HEK293T (cell line): Measurements from ENCODE around the gene BRPF1.

ENCODE experiments used
- CTCF ChIA-PET: fragments of 350-600 bp; formaldehyde crosslinking; extraction: SDS; loops from one replicate; lab custom pipeline; 2021; ENCODE audit warnings: antibody characterized with exemption, inconsistent platforms; lab: Yijun Ruan, JAX
- POLR2A ChIA-PET: fragments of 350-600 bp; formaldehyde crosslinking; extraction: SDS; loops from one replicate; lab custom pipeline; 2020; ENCODE audit warnings: antibody characterized with exemption, inconsistent platforms; lab: Yijun Ruan, JAX
- DNase-seq: peaks from one replicate; pipeline ENCODE4 v3.0.0; 2012; ENCODE audit warnings: mixed read lengths; ENCODE audit errors: extremely low spot score
- ARNT ChIP-seq: fragments of 450-650 bp; IDR thresholded peaks from 2 replicates; pipeline ENCODE4 v1.6.1; 2017; ENCODE audit warnings: mild to moderate bottlenecking
- BHLHE40 ChIP-seq: fragments of 450-650 bp; IDR thresholded peaks from 2 replicates; pipeline ENCODE4 v1.6.1; 2016; ENCODE audit warnings: mild to moderate bottlenecking, moderate library complexity, borderline replicate concordance
- CTBP1 ChIP-seq: fragments of 450-650 bp; IDR thresholded peaks from 2 replicates; pipeline ENCODE4 v1.6.1; 2016; ENCODE audit warnings: borderline replicate concordance
- ELF4 ChIP-seq: fragments of 450-650 bp; IDR thresholded peaks from 2 replicates; pipeline ENCODE4 v1.6.1; 2017; ENCODE audit warnings: antibody characterized with exemption
- FOXA1 ChIP-seq: fragments of 450-650 bp; IDR thresholded peaks from 2 replicates; pipeline ENCODE4 v1.6.1; 2016; ENCODE audit warnings: mild to moderate bottlenecking
- FOXK2 ChIP-seq: fragments of 450-650 bp; IDR thresholded peaks from 2 replicates; pipeline ENCODE4 v1.6.1; 2016; ENCODE audit warnings: mild to moderate bottlenecking
- FOXM1 ChIP-seq: fragments of 450-650 bp; IDR thresholded peaks from 2 replicates; pipeline ENCODE4 v1.6.1; 2017; ENCODE audit warnings: mild to moderate bottlenecking, borderline replicate concordance
- HDGF ChIP-seq: fragments of 450-650 bp; IDR thresholded peaks from 2 replicates; pipeline ENCODE4 v1.6.1; 2017; ENCODE audit warnings: antibody characterized with exemption, borderline replicate concordance
- L3MBTL2 ChIP-seq: fragments of 450-650 bp; conservative IDR thresholded peaks from 2 replicates; pipeline ENCODE4 v1.6.1; 2016; ENCODE audit warnings: mild to moderate bottlenecking
- LEF1 ChIP-seq: fragments of 450-650 bp; IDR thresholded peaks from 2 replicates; pipeline ENCODE4 v1.6.1; 2017; ENCODE audit warnings: mild to moderate bottlenecking, borderline replicate concordance
- NFRKB ChIP-seq: fragments of 450-650 bp; IDR thresholded peaks from 2 replicates; pipeline ENCODE4 v1.6.1; 2016; ENCODE audit warnings: mild to moderate bottlenecking, moderate library complexity
- SP1 ChIP-seq: fragments of 450-650 bp; IDR thresholded peaks from 2 replicates; pipeline ENCODE4 v1.6.1; 2017
- SUZ12 ChIP-seq: fragments of 450-650 bp; IDR thresholded peaks from 2 replicates; pipeline ENCODE4 v1.6.1; 2016; ENCODE audit warnings: mild to moderate bottlenecking
- TARDBP ChIP-seq: fragments of 450-650 bp; IDR thresholded peaks from 2 replicates; pipeline ENCODE4 v1.6.1; 2016
- ZNF384 ChIP-seq: fragments of 450-650 bp; IDR thresholded peaks from 2 replicates; pipeline ENCODE4 v1.6.1; 2016
- TF ChIP-seq, protein P1 (sequence below): fragments of 450-650 bp; IDR thresholded peaks from 2 replicates; pipeline ENCODE4 v1.6.1; 2016

Gene BRPF1

DNA sequence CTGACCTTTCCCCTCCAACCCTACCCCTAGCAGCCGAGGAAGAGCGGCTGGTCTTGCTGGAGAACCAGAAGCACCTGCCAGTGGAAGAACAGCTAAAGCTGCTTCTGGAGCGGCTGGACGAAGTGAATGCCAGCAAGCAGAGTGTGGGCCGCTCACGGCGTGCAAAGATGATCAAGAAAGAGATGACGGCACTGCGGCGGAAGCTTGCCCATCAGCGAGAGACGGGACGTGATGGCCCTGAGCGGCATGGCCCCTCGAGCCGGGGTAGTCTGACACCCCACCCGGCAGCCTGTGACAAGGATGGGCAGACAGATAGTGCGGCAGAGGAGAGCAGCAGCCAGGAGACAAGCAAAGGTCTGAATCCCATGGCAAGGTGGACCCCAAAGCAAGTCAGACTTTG, 12.0 kb downstream of the BRPF1 start:
- no peak for DNase-seq
- POLR2A ChIA-PET: no interaction called here
- no peak for TF ChIP-seq LEF1
- CTCF ChIA-PET: no interaction called here

DNA sequence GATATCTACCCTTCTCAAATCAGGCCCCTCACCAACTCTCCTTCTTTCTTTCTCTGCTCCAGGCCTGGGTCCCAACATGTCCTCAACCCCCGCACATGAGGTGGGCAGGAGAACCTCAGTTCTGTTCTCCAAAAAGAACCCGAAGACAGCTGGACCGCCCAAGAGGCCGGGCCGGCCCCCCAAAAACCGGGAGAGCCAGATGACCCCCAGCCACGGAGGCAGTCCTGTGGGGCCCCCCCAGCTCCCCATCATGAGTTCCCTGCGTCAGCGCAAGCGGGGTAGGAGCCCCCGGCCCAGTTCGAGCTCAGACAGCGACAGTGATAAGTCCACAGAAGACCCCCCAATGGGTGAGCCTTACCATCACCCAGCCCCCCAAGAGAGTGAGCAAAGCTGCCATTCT, 12.6 kb downstream of the BRPF1 start:
- ChIA-PET POLR2A (no interaction called here), CTCF (no interaction called here)
- TF ChIP-seq FOXM1: no peak
- no peak for TF ChIP-seq ARNT
- TF ChIP-seq ELF4: no peak
- no peak for TF ChIP-seq FOXA1
- TF ChIP-seq LEF1: no peak
- TF ChIP-seq FOXK2: no peak
- no peak for TF ChIP-seq L3MBTL2
- TF ChIP-seq CTBP1: no peak
- no peak for TF ChIP-seq HDGF
- no peak for TF ChIP-seq BHLHE40
- TF ChIP-seq ZNF384: no peak
- TF ChIP-seq, protein P1, sequence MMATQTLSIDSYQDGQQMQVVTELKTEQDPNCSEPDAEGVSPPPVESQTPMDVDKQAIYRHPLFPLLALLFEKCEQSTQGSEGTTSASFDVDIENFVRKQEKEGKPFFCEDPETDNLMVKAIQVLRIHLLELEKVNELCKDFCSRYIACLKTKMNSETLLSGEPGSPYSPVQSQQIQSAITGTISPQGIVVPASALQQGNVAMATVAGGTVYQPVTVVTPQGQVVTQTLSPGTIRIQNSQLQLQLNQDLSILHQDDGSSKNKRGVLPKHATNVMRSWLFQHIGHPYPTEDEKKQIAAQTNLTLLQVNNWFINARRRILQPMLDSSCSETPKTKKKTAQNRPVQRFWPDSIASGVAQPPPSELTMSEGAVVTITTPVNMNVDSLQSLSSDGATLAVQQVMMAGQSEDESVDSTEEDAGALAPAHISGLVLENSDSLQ: no peak
- no peak for TF ChIP-seq TARDBP
- TF ChIP-seq SP1: no peak
- no peak for TF ChIP-seq SUZ12
- TF ChIP-seq NFRKB: no peak
- no peak for DNase-seq

DNA sequence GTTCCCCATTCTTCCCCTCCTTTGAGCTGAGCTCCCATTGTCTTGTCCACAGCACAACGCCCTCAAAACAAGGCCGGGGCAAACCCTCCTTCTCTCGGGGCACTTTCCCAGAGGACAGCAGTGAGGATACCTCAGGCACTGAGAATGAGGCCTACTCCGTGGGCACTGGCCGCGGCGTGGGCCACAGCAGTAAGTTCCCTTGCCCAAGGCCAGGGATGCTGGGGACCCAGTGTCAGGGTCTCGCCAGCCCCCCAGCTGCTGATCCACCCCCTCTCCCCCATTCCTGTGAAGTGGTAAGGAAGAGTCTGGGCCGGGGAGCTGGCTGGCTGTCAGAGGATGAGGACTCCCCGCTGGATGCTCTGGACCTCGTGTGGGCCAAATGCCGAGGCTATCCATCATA, 14.0 kb downstream of the BRPF1 start:
- TF ChIP-seq FOXA1 (no peak), SUZ12 (no peak), BHLHE40 (no peak), TARDBP (no peak), ARNT (no peak), SP1 (no peak), LEF1 (no peak), ELF4 (no peak), ZNF384 (no peak), CTBP1 (no peak)
- TF ChIP-seq, protein P1: no peak
- no peak for DNase-seq
- ChIA-PET POLR2A (no interaction called here), CTCF (interaction anchor here (1.0 kb wide), 1 partner anchor 9 kb away, joined by 3 read pairs; no protein-coding TSS in a partner anchor)

DNA sequence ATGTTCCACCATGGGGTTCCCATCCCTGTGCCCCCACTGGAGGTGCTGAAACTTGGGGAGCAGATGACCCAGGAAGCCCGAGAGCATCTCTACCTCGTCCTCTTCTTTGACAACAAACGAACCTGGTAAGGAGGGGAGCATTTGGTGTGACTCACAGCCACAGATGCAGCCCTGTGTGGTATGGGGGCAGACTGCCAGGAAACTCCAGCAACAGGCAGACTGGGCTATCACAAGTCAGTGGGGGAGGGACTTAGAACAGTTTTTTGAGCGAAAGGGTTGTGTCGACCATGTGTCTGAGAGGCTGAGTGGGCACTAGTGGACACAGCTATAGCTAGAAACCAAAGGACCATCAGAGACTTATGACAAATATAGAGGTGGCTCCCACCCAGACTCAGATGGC, 14.8 kb downstream of the BRPF1 start:
- POLR2A ChIA-PET: no interaction called here
- no peak for DNase-seq
- CTCF ChIA-PET: no interaction called here
- TF ChIP-seq ZNF384 (no peak), ARNT (no peak), SP1 (no peak), FOXA1 (no peak), CTBP1 (no peak), HDGF (no peak), TARDBP (no peak), FOXM1 (no peak), BHLHE40 (no peak), SUZ12 (no peak), ELF4 (no peak), L3MBTL2 (no peak), NFRKB (no peak), LEF1 (no peak)
- TF ChIP-seq, protein P1: no peak

DNA sequence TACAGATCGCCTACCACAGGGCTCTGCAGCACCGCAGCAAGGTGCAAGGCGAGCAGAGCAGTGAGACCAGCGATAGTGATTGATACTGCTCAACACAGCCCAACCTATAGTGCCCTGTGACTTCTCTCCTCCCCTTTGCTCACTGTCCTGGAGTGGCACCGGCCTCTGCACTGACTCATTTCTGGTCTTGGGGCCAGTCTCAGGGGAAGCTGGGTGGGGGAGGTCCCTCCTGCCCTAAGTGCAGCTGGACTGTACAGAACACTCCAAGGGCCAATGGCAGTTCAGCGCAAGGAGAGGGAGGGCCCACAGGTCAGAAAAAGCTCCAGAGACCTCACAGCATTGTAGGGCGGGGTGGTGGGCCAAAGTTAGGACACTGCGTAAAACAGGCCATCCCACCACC, 15.7 kb downstream of the BRPF1 start:
- TF ChIP-seq HDGF (no peak), TARDBP (no peak), BHLHE40 (no peak), ARNT (no peak), SP1 (no peak), FOXK2 (no peak), FOXA1 (no peak), L3MBTL2 (no peak), SUZ12 (no peak), FOXM1 (no peak), ZNF384 (no peak), NFRKB (no peak), LEF1 (no peak), ELF4 (no peak), CTBP1 (no peak)
- TF ChIP-seq, protein P1: no peak
- DNase-seq: no peak
- CTCF ChIA-PET: no interaction called here
- POLR2A ChIA-PET: no interaction called here

DNA sequence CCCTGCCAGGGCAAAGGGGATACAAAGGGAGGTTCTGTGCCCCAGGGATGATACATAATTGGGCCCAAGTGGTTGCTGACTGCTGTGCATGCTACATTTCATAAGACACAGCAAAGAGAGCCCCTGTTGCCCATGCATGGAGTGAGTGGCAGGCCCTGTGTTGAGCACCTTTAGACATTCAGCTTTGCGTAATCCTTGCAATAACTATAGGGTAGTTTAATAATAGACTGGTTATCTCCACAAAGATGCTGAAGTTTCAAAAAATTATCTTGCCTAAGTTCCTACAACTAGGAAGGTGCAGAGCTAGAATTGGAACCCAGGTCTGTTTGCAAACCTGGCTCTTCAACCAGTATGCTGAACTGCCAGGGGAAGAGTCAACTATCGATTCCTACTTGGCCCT, 16.5 kb downstream of the BRPF1 start:
- no peak for TF ChIP-seq L3MBTL2
- no peak for TF ChIP-seq FOXM1
- TF ChIP-seq, protein P1: no peak
- no peak for TF ChIP-seq FOXK2
- TF ChIP-seq ELF4: no peak
- TF ChIP-seq TARDBP: no peak
- no peak for TF ChIP-seq ARNT
- no peak for TF ChIP-seq CTBP1
- TF ChIP-seq SUZ12: no peak
- TF ChIP-seq LEF1: no peak
- TF ChIP-seq BHLHE40: no peak
- TF ChIP-seq HDGF: no peak
- no peak for TF ChIP-seq ZNF384
- no peak for TF ChIP-seq SP1
- no peak for TF ChIP-seq NFRKB
- no peak for TF ChIP-seq FOXA1
- ChIA-PET CTCF (no interaction called here), POLR2A (interaction anchor here (2.3 to 2.4 kb wide), 2 partner anchors 11 to 16 kb away, joined by 11 to 35 read pairs; partner anchors contain the start of gene BRPF1)
- no peak for DNase-seq
